ENCODE measurements around the gene KAT8.

KAT8 gene

GRCh38 chr16:31117384-31118222 lies at the start of gene KAT8:
Gene KAT8 (plus strand): TSS chr16:31117664. CDS start chr16:31117682, 18 bp downstream.
- H3K9ac ChIP-seq (ENCODE audit: insufficient read length, low read depth), result peak within 1 kb of the TSS; percentile 90
- H3K36me3 ChIP-seq (ENCODE audit: insufficient read depth, insufficient read length, low read length), result peaks cover 50% of the 10 kb centered on the region
- DNase-seq (ENCODE audit: low read depth, low spot score), result peak; percentile 94
- H3K27me3 ChIP-seq (ENCODE audit: insufficient read depth, insufficient read length), result no peaks in the 10 kb centered on the region
- H3K4me1 ChIP-seq (ENCODE audit: insufficient read depth, insufficient read length), result peaks cover 8% of the 10 kb centered on the region
- TF ChIP-seq SUZ12 (IDR thresholded peaks at IDR 0.05; ENCODE audit: extremely low read depth, insufficient read depth, insufficient read length), result no peak
- TF ChIP-seq YY1 (IDR thresholded peaks at IDR 0.05; ENCODE audit: insufficient read depth, insufficient read length), result peak; percentile 76
- no peaks in the 10 kb centered on the region for H3K9me3 ChIP-seq (ENCODE audit: insufficient read depth, low read length)
- H3K4me3 ChIP-seq (ENCODE audit: insufficient read length, low read depth), result peak within 1 kb of the TSS; percentile 81

DNA sequence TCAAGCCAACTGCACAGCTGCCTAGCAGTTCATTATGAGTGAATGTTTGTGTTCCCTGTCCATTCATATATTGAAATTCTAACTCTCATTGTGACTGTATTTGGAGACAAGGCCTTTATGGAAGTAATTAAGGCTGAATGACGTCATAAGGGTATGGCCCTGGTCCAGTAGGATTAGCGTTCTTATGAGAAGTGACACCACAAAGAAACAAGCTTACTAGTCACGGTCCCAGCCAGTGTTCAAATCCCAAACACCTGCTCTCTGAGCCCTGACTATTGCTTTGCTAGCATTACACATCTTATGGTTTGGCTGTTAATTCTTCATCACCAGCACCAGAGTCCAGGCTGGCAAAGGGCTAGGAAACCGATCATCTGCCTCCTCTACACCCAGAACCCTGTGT lies 45.6 kb upstream of the KAT8 start:
- Histone ChIP-seq H3K36me3 (ENCODE audit: insufficient read depth, insufficient read length, low read length) (peaks cover 19% of the 10 kb centered on the region), H3K9ac (ENCODE audit: insufficient read length, low read depth) (peak overlapping the region; percentile 95), H3K9me3 (ENCODE audit: insufficient read depth, low read length) (no peaks in the 10 kb centered on the region), H3K4me1 (ENCODE audit: insufficient read depth, insufficient read length) (no peaks in the 10 kb centered on the region), H3K4me3 (ENCODE audit: insufficient read length, low read depth) (peak overlapping the region; percentile 95), H3K27me3 (ENCODE audit: insufficient read depth, insufficient read length) (no peaks in the 10 kb centered on the region)
- DNase-seq (ENCODE audit: low read depth, low spot score), result no peak
- TF ChIP-seq SUZ12 (IDR thresholded peaks at IDR 0.05; ENCODE audit: extremely low read depth, insufficient read depth, insufficient read length) (no peak), ZNF274 (IDR thresholded peaks at IDR 0.05; ENCODE audit: low read depth, low read length) (no peak), YY1 (IDR thresholded peaks at IDR 0.05; ENCODE audit: insufficient read depth, insufficient read length) (no peak)

DNA sequence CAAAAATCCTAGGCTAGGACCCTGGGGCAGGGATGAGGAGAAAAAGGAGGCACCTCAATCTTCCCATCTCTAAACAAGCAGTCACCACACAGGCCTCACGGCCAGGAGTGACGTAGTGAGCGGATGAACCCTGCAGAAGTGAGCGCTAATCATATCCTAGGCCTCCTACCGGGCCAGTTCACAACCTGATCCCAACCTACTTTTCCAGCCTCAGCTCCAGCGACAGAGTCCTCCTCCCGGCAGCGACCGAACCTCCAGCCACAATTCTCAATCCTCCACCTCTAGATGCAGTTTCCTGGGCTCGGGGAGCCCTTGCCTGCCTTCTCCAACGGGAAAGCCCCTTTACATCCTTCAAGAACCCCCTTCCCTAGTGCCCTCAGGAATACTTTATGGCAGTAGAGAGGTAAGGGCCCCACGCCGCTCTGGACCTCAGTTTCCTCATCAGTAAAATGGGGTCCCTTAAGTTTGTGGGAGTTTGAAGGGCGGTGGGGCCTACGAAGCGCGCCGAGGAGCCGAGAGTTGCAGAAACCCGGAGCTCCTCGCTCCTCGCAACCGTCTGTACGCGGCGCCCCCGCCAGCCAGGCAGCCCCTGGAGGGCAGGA lies 44.8 kb upstream of the KAT8 start:
- Histone ChIP-seq H3K4me1 (ENCODE audit: insufficient read depth, insufficient read length) (no peaks in the 10 kb centered on the region), H3K27me3 (ENCODE audit: insufficient read depth, insufficient read length) (no peaks in the 10 kb centered on the region), H3K4me3 (ENCODE audit: insufficient read length, low read depth) (peak overlapping the region; percentile 95), H3K9me3 (ENCODE audit: insufficient read depth, low read length) (no peaks in the 10 kb centered on the region), H3K36me3 (ENCODE audit: insufficient read depth, insufficient read length, low read length) (peaks cover 24% of the 10 kb centered on the region), H3K9ac (ENCODE audit: insufficient read length, low read depth) (peak overlapping the region; percentile 95)
- no peak for TF ChIP-seq ZNF274 (IDR thresholded peaks at IDR 0.05; ENCODE audit: low read depth, low read length)
- no peak for DNase-seq (ENCODE audit: low read depth, low spot score)

DNA sequence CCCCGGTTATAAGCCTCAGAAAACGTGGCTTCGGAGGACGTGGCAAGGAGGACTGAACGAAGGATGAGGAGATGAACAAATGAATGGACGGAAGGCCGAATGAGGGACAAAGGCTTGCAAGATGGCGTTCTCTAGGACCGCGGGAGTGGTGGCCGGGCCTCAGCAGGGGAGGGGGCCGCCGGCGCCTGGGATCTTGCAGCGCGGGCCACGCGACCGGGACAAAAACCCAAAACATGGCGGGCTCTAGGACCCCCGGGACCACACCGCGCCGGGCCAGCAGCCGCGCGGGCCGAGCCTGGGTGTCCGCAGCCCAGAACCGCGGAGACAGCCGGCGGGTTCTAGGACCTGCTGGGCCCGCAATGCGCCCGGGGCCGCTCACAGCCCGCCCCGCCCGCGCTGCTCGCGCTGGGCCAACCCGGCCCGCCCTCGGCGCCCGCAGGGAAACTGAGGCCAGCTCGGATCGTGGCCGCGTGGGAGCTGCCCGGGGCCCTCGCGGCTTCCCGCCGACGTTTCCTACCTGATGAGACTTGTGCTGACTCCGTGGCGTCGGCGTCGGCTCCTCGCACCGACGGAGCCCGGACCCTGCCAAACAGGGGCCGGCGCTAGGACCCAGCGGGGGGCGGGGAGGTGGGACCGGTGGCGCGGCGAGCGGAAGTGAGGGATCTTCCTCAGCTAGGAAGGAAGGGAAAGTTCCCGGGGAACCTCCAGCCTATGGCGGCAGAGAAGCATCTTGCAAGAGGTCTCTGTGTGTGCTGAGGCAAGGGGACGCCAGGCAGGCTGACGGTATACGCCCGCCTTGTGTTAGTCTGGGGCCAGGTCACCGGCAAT lies 44.1 kb upstream of the KAT8 start:
- no peaks in the 10 kb centered on the region for H3K4me1 ChIP-seq (ENCODE audit: insufficient read depth, insufficient read length)
- peak overlapping the region; percentile 95 for H3K9ac ChIP-seq (ENCODE audit: insufficient read length, low read depth)
- no peaks in the 10 kb centered on the region for H3K9me3 ChIP-seq (ENCODE audit: insufficient read depth, low read length)
- TF ChIP-seq ZNF274 (IDR thresholded peaks at IDR 0.05; ENCODE audit: low read depth, low read length) (no peak), YY1 (IDR thresholded peaks at IDR 0.05; ENCODE audit: insufficient read depth, insufficient read length) (no peak), SUZ12 (IDR thresholded peaks at IDR 0.05; ENCODE audit: extremely low read depth, insufficient read depth, insufficient read length) (no peak)
- peaks cover 28% of the 10 kb centered on the region for H3K36me3 ChIP-seq (ENCODE audit: insufficient read depth, insufficient read length, low read length)
- DNase-seq (ENCODE audit: low read depth, low spot score), result peak; percentile 81
- H3K4me3 ChIP-seq (ENCODE audit: insufficient read length, low read depth), result peak overlapping the region; percentile 95
- no peaks in the 10 kb centered on the region for H3K27me3 ChIP-seq (ENCODE audit: insufficient read depth, insufficient read length)

GRCh38 chr16:31073970-31074813 lies 43.3 kb upstream of the KAT8 start, which contains the start of the genes ZNF646 and ZNF668:
Gene ZNF646 (plus strand): TSS chr16:31074422. CDS start chr16:31076325, 1,903 bp downstream.
Gene ZNF668 (minus strand): TSS chr16:31074240. CDS start chr16:31064459, 9,781 bp downstream.
- Histone ChIP-seq H3K27me3 (ENCODE audit: insufficient read depth, insufficient read length) (no peaks in the 10 kb centered on the region), H3K4me3 (ENCODE audit: insufficient read length, low read depth) (peak within 1 kb of the TSS; percentile 95), H3K4me1 (ENCODE audit: insufficient read depth, insufficient read length) (no peaks in the 10 kb centered on the region), H3K9ac (ENCODE audit: insufficient read length, low read depth) (peak within 1 kb of the TSS; percentile 95), H3K9me3 (ENCODE audit: insufficient read depth, low read length) (no peaks in the 10 kb centered on the region), H3K36me3 (ENCODE audit: insufficient read depth, insufficient read length, low read length) (peaks cover 36% of the 10 kb centered on the region)
- peak; percentile 99 for DNase-seq (ENCODE audit: low read depth, low spot score)
- TF ChIP-seq ZNF274 (IDR thresholded peaks at IDR 0.05; ENCODE audit: low read depth, low read length), result no peak
- no peak for TF ChIP-seq SUZ12 (IDR thresholded peaks at IDR 0.05; ENCODE audit: extremely low read depth, insufficient read depth, insufficient read length)
- TF ChIP-seq YY1 (IDR thresholded peaks at IDR 0.05; ENCODE audit: insufficient read depth, insufficient read length), result no peak

DNA sequence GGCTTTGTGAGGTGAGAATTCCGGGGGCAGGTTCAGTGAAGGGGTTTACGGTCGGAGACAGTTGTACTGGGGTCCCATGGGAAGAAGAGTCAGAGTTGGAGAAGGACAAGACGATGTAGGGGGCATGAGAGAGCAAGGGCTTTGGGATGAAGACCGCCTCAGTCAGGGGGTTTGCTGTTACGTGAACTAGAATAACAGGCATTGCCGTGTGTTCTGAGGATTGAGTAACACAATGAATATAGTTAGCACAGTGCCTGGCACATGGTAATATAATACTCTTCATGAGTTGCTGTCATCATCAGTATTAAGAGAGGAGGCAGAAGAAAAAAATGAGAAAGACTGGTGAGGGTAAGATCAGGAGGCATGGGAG lies 42.7 kb upstream of the KAT8 start:
- Histone ChIP-seq H3K4me3 (ENCODE audit: insufficient read length, low read depth) (peak overlapping the region; percentile 95), H3K4me1 (ENCODE audit: insufficient read depth, insufficient read length) (no peaks in the 10 kb centered on the region), H3K9me3 (ENCODE audit: insufficient read depth, low read length) (no peaks in the 10 kb centered on the region), H3K36me3 (ENCODE audit: insufficient read depth, insufficient read length, low read length) (peaks cover 42% of the 10 kb centered on the region), H3K27me3 (ENCODE audit: insufficient read depth, insufficient read length) (no peaks in the 10 kb centered on the region), H3K9ac (ENCODE audit: insufficient read length, low read depth) (peak overlapping the region; percentile 95)
- DNase-seq (ENCODE audit: low read depth, low spot score), result no peak
- no peak for TF ChIP-seq SUZ12 (IDR thresholded peaks at IDR 0.05; ENCODE audit: extremely low read depth, insufficient read depth, insufficient read length)

All from NT2/D1 (cell line).